ENCODE data around the gene IL1RL1. TPM values are rescaled to one million over a fixed set of nuclear protein-coding genes. Genes with fewer than 3 reads are reported as not detected.
A peak's percentile ranks its signal among the peaks of the same experiment; 100 is the strongest.

Gene IL1RL1
- total RNA-seq, 1 experiment from 2014 or later, result 0.15 TPM

DNA sequence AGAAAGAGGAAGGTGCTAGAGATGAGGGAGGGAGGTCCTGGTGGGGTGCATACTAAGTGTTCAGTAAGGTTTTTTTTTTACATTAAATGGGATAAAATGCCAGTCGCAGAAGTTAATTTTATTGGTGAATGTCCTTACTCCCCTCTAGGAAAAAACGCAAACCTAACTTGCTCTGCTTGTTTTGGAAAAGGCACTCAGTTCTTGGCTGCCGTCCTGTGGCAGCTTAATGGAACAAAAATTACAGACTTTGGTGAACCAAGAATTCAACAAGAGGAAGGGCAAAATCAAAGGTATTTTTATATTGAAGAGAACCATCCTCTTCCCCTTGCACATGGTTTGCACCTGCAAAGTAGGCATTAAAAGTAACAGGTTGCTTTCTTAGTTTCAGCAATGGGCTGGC is 31.5 kb downstream of the IL1RL1 start:
- Histone ChIP-seq H3K27me3 (ENCODE audit: control insufficient read depth, insufficient read depth, low read length) (peaks cover 2% of the 10 kb centered on the region), H3K4me3 (ENCODE audit: low read depth in 2 of 2, low read length in 2 of 2) (no peak overlapping the region), H3K27ac (ENCODE audit: low read length) (no peak overlapping the region), H3K9me3 (ENCODE audit: control insufficient read depth, insufficient read depth, low read depth, low read length) (no peaks in the 10 kb centered on the region), H3K4me1 (ENCODE audit: control insufficient read depth, insufficient read depth, low read length) (no peaks in the 10 kb centered on the region), H3K36me3 (ENCODE audit: control insufficient read depth, insufficient read depth, low read length) (no peaks in the 10 kb centered on the region)
- no peak for DNase-seq (ENCODE audit: low read depth, low spot score)
- intact Hi-C loops (cut with micrococcal nuclease; ENCODE audit: unreplicated experiment) (no loop called here), in situ Hi-C loops (cut with HindIII; ENCODE audit: low pct_unique_long_range_greater_than_20kb, low sequenced_read_pairs) (no loop called here)
- no TSS peak for BruUV-seq (replicated peaks)
- POLR2A ChIA-PET, result no interaction called here
- CTCF ChIA-PET, result no interaction called here
- TF ChIP-seq POLR2AphosphoS5 (IDR thresholded peaks at IDR 0.05; ENCODE audit: low read depth, low read length) (no peak), CTCF (IDR thresholded peaks at IDR 0.05) (0 out of 2 replicates have a peak, but pooled peaks have one; percentile 4), TCF7L2 (IDR thresholded peaks at IDR 0.05; ENCODE audit: low read depth, low read length) (no peak)
- no peak for ATAC-seq

DNA sequence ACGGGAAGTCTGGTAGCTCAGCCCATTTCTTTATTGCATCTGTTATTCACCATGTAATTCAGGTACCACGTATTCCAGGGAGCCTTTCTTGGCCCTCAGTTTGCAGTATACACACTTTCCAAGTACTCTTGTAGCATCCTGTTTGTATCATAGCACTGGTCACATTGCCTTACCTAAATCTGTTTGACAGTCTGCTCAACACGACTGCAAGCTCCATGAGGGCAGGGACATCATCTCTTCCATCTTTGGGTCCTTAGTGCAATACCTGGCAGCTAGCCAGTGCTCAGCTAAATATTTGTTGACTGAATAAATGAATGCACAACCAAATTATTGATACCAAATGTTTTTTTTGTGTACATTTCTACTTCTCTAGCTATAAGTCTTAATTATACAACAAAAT is 33.0 kb downstream of the IL1RL1 start:
- no peaks in the 10 kb centered on the region for H3K4me1 ChIP-seq (ENCODE audit: control insufficient read depth, insufficient read depth, low read length)
- peaks cover 6% of the 10 kb centered on the region for H3K27me3 ChIP-seq (ENCODE audit: control insufficient read depth, insufficient read depth, low read length)
- intact Hi-C loops (cut with micrococcal nuclease; ENCODE audit: unreplicated experiment) (no loop called here), in situ Hi-C loops (cut with HindIII; ENCODE audit: low pct_unique_long_range_greater_than_20kb, low sequenced_read_pairs) (no loop called here)
- no TSS peak for BruUV-seq (replicated peaks)
- ChIA-PET CTCF (no interaction called here), POLR2A (no interaction called here)
- TF ChIP-seq, protein P1, sequence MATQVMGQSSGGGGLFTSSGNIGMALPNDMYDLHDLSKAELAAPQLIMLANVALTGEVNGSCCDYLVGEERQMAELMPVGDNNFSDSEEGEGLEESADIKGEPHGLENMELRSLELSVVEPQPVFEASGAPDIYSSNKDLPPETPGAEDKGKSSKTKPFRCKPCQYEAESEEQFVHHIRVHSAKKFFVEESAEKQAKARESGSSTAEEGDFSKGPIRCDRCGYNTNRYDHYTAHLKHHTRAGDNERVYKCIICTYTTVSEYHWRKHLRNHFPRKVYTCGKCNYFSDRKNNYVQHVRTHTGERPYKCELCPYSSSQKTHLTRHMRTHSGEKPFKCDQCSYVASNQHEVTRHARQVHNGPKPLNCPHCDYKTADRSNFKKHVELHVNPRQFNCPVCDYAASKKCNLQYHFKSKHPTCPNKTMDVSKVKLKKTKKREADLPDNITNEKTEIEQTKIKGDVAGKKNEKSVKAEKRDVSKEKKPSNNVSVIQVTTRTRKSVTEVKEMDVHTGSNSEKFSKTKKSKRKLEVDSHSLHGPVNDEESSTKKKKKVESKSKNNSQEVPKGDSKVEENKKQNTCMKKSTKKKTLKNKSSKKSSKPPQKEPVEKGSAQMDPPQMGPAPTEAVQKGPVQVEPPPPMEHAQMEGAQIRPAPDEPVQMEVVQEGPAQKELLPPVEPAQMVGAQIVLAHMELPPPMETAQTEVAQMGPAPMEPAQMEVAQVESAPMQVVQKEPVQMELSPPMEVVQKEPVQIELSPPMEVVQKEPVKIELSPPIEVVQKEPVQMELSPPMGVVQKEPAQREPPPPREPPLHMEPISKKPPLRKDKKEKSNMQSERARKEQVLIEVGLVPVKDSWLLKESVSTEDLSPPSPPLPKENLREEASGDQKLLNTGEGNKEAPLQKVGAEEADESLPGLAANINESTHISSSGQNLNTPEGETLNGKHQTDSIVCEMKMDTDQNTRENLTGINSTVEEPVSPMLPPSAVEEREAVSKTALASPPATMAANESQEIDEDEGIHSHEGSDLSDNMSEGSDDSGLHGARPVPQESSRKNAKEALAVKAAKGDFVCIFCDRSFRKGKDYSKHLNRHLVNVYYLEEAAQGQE (IDR thresholded peaks at IDR 0.05; ENCODE audit: insufficient read depth in 1 of 2, low read depth in 2 of 2, low read length in 1 of 2), result no peak
- no peak for TF ChIP-seq SIN3A (IDR thresholded peaks at IDR 0.05; ENCODE audit: borderline replicate concordance, insufficient read depth, low read depth, low read length)
- H3K27ac ChIP-seq (ENCODE audit: low read length), result no peak overlapping the region
- H3K36me3 ChIP-seq (ENCODE audit: control insufficient read depth, insufficient read depth, low read length), result no peaks in the 10 kb centered on the region
- DNase-seq (ENCODE audit: low read depth, low spot score) (no peak), ATAC-seq (no peak)
- H3K4me3 ChIP-seq (ENCODE audit: low read depth in 2 of 2, low read length in 2 of 2), result no peak overlapping the region
- no peaks in the 10 kb centered on the region for H3K9me3 ChIP-seq (ENCODE audit: control insufficient read depth, insufficient read depth, low read depth, low read length)

DNA sequence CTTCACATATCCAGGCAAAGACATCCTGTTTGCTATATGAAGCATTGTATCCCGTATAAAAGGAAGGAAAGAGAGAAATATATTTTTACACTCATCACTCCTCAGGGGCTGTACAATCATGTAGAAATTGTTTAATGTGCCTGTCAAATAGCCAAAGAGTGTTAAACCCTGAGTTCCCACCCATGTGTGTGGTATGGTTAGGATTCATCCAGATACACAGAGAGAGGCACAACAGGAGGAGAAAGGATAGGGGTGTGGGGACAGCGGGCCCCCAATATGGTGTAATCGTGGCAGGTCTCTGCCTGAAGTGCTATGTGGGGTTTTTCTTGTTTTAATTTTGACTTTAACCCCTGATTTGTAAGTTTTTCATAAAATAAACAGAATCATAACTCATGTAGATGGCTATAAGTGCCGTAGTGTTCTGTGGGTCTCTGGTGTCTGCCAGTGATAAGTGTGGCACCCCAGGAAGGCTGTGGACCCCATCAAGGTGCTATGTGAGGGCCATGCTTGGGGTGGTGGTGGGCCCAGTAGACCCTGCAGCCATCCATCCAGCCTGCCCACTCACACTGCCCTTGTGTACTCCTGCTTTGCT is 34.1 kb downstream of the IL1RL1 start:
- DNase-seq (ENCODE audit: low read depth, low spot score) (no peak), ATAC-seq (no peak)
- H3K27ac ChIP-seq (ENCODE audit: low read length), result no peak overlapping the region
- intact Hi-C loops (cut with micrococcal nuclease; ENCODE audit: unreplicated experiment) (no loop called here), in situ Hi-C loops (cut with HindIII; ENCODE audit: low pct_unique_long_range_greater_than_20kb, low sequenced_read_pairs) (no loop called here)
- no peaks in the 10 kb centered on the region for H3K36me3 ChIP-seq (ENCODE audit: control insufficient read depth, insufficient read depth, low read length)
- no peak for TF ChIP-seq POLR2AphosphoS5 (IDR thresholded peaks at IDR 0.05; ENCODE audit: low read depth, low read length)
- TF ChIP-seq CTCF (IDR thresholded peaks at IDR 0.05), result no peak
- TF ChIP-seq, protein P1 (IDR thresholded peaks at IDR 0.05; ENCODE audit: insufficient read depth in 1 of 2, low read depth in 2 of 2, low read length in 1 of 2), result no peak
- TF ChIP-seq SIN3A (IDR thresholded peaks at IDR 0.05; ENCODE audit: borderline replicate concordance, insufficient read depth, low read depth, low read length), result no peak
- no peak for TF ChIP-seq TCF7L2 (IDR thresholded peaks at IDR 0.05; ENCODE audit: low read depth, low read length)
- peaks cover 6% of the 10 kb centered on the region for H3K27me3 ChIP-seq (ENCODE audit: control insufficient read depth, insufficient read depth, low read length)
- ChIA-PET CTCF (no interaction called here), POLR2A (no interaction called here)
- no peaks in the 10 kb centered on the region for H3K4me1 ChIP-seq (ENCODE audit: control insufficient read depth, insufficient read depth, low read length)
- no peaks in the 10 kb centered on the region for H3K9me3 ChIP-seq (ENCODE audit: control insufficient read depth, insufficient read depth, low read depth, low read length)
- BruUV-seq (replicated peaks), result no TSS peak
- no peak overlapping the region for H3K4me3 ChIP-seq (ENCODE audit: low read depth in 2 of 2, low read length in 2 of 2)

Measured in Panc1 (cell line).